Ovary (tissue), 9 donors: Measurements from ENCODE around the gene C1orf198. TPM values are rescaled to one million over a fixed set of nuclear protein-coding genes. Genes with fewer than 3 reads are reported as not detected.

ENCODE experiments used
- DNase-seq, 5 donors: peaks; one replicate each; pipeline ENCODE4 v3.0.0-alpha.2; 2019 to 2020
- H3K27ac ChIP-seq, 2 donors: fragments of 200-600 bp; one replicate each; pipeline versions ENCODE4 v1.5.1 to v1.8.0; 2019 to 2022
- H3K27me3 ChIP-seq: fragments of 200-600 bp; one replicate; pipeline ENCODE4 v1.8.0; 2022
- H3K36me3 ChIP-seq: fragments of 200-600 bp; sonication (generic); one replicate; pipeline ENCODE4 v1.5.1; 2019
- H3K4me1 ChIP-seq: one replicate; pipeline ENCODE4 v1.8.1; 2013; ENCODE audit warnings: mild to moderate bottlenecking, moderate library complexity; ENCODE audit not compliant: insufficient read depth
- H3K4me3 ChIP-seq: fragments of 200-600 bp; sonication (generic); one replicate; pipeline ENCODE4 v1.5.1; 2017
- H3K9me3 ChIP-seq, 2 donors: fragments of 200-600 bp in 1 of 2; sonication (generic) in 1 of 2; one replicate each; pipeline versions ENCODE4 v1.5.1 to v1.8.1; 2013 to 2019; ENCODE audit warnings: mild to moderate bottlenecking in 1 of 2, moderate library complexity in 1 of 2
- CTCF ChIP-seq, 3 donors: fragments of 450-650 bp in 2 of 3; fragments of 200-600 bp in 1 of 3; IDR thresholded peaks; one replicate each; pipeline versions ENCODE4 v1.5.1 to v1.8.0; 2016 to 2022; ENCODE audit warnings: antibody characterized with exemption in 3 of 3, mild to moderate bottlenecking in 1 of 3
- EP300 ChIP-seq: sonication (generic); formaldehyde crosslinking; IDR thresholded peaks from one replicate; pipeline ENCODE4 v1.6.1; 2017; ENCODE audit warnings: antibody characterized with exemption
- POLR2A ChIP-seq: fragments of 450-650 bp; IDR thresholded peaks from one replicate; pipeline ENCODE4 v1.6.1; 2017; ENCODE audit warnings: antibody characterized with exemption, mild to moderate bottlenecking, moderate library complexity
- WGBS, 3 donors: extraction: QIAGEN DNeasy Blood & Tissue Kit in 1 of 3; methylation state at CpG; one replicate each; pipeline versions ENCODE4 v1.1.5 to v1.1.7; 2013 to 2017; 5-methylcytosine and 5-hydroxymethylcytosine counted together
- intact Hi-C, 4 donors: fragments of 100-400 bp; cut with DNase I; formaldehyde crosslinking; loops; one replicate each; pipeline versions ENCODE4 v1.11.0 to v1.15.1; 2022 to 2023
- polyA plus RNA-seq, 2 donors: library from polyadenylated mRNA; stranded (reverse); fragments of 200-250 nt in 1 of 2; fragments of 350-450 nt in 1 of 2; fragmentation: Illumina TruSeq in 1 of 2; extraction: RNeasy Lipid Tissue Mini Kit (QIAGEN cat#74804) in 1 of 2; gene quantifications; one replicate each; pipeline ENCODE4 v1.2.3, GENCODE V29; 2013 to 2014
- total RNA-seq, 7 donors: library from RNA; depleted of rRNA in 2 of 7; stranded (reverse); fragments of >200 nt in 2 of 7; fragmentation: NEBNext Ultra II Directional in 3 of 7; extraction: Animal tissue kit (Norgen Biotek cat#: 25700) in 3 of 7; gene quantifications; one replicate each; pipeline versions ENCODE4 v1.1.0 to v1.2.4, GENCODE V29; 2016 to 2023
- donor health status: DM: no; HTN: no; CAD: no; lungs with moderate emphysema.
- donor health status: DM: no; HTN: no; CAD: no.
- donor health status: Bipolar disorder and iron deficiency.
- donor health status: DM: yes; HTN: yes; CAD: no.
- donor health status: DM: no; HTN: no; CAD: no.
- donor health status: DM: yes; HTN: yes; CAD: no.

The C1orf198 gene
- total and polyA plus RNA-seq, 9 donors, result 34.0 to 60.8 (median 43.4) TPM

GRCh38 chr1:230807561-230808280 lies 60.6 kb downstream of the C1orf198 start:
- H3K27ac ChIP-seq, result peak overlapping the region in 1 of 2 donors; percentile 23
- TF ChIP-seq CTCF (IDR thresholded peaks at IDR 0.05) (no peak), POLR2A (no peak), EP300 (no peak)
- peaks cover 2% of the 10 kb centered on the region for H3K4me1 ChIP-seq
- intact Hi-C loops, result loop anchor here in 1 of 4 donors (10.0 kb wide), 1 partner anchor 57 kb away; the partner anchor contains the start of gene C1orf198
- WGBS, 3 donors, result 37 to 43% (median 38%) methylated on average over 3 of the region's 3 CpGs
- no peaks in the 10 kb centered on the region for H3K27me3 ChIP-seq
- DNase-seq, result no peak
- H3K36me3 ChIP-seq, result no peaks in the 10 kb centered on the region
- no peak overlapping the region for H3K4me3 ChIP-seq
- H3K9me3 ChIP-seq, result no peaks in the 10 kb centered on the region

GRCh38 chr1:230807029-230807428 lies 61.3 kb downstream of the C1orf198 start:
- H3K9me3 ChIP-seq, result no peaks in the 10 kb centered on the region
- TF ChIP-seq CTCF (IDR thresholded peaks at IDR 0.05) (no peak), POLR2A (no peak), EP300 (no peak)
- H3K4me3 ChIP-seq, result no peak overlapping the region
- intact Hi-C loops, result loop anchor here in 1 of 4 donors (10.0 kb wide), 1 partner anchor 58 kb away; the partner anchor contains the start of gene C1orf198
- H3K27ac ChIP-seq, result no peak overlapping the region
- H3K4me1 ChIP-seq, result peaks cover 2% of the 10 kb centered on the region
- DNase-seq, result no peak
- H3K27me3 ChIP-seq, result no peaks in the 10 kb centered on the region
- H3K36me3 ChIP-seq, result no peaks in the 10 kb centered on the region
- WGBS, 3 donors, result 94 to 100% (median 98%) methylated on average over 5 of the region's 5 CpGs

GRCh38 chr1:230806552-230806951 lies 61.8 kb downstream of the C1orf198 start:
- intact Hi-C loops, result loop anchor here in 1 of 4 donors (10.0 kb wide), 1 partner anchor 58 kb away; the partner anchor contains the start of gene C1orf198
- WGBS, 3 donors, result 66 to 72% (median 70%) methylated on average over 2 of the region's 2 CpGs
- TF ChIP-seq CTCF (IDR thresholded peaks at IDR 0.05) (no peak), POLR2A (no peak)
- DNase-seq, result no peak
- no peaks in the 10 kb centered on the region for H3K9me3 ChIP-seq
- peaks cover 2% of the 10 kb centered on the region for H3K4me1 ChIP-seq
- H3K27ac ChIP-seq, result no peak overlapping the region
- no peaks in the 10 kb centered on the region for H3K27me3 ChIP-seq
- no peaks in the 10 kb centered on the region for H3K36me3 ChIP-seq
- no peak overlapping the region for H3K4me3 ChIP-seq

- Histone ChIP-seq H3K27me3 (no peaks in the 10 kb centered on the region), H3K9me3 (no peaks in the 10 kb centered on the region), H3K36me3 (no peaks in the 10 kb centered on the region), H3K4me3 (no peak overlapping the region), H3K27ac (no peak overlapping the region), H3K4me1 (peaks cover 2% of the 10 kb centered on the region)
- TF ChIP-seq EP300 (no peak), CTCF (IDR thresholded peaks at IDR 0.05) (no peak), POLR2A (no peak)
- 90 to 91% (median 91%) methylated on average over 2 of the region's 2 CpGs for WGBS, 3 donors
- DNase-seq, result no peak
- intact Hi-C loops, result loop anchor here in 1 of 4 donors (10.0 kb wide), 1 partner anchor 60 kb away; the partner anchor contains the start of gene C1orf198
These were observed 63.9 kb downstream of the C1orf198 start for GRCh38 chr1:230804396-230804795.
